Head of caudate nucleus (tissue), 42 donors: ENCODE measurements around the gene CORO2A.

Source experiments
- DNase-seq, 42 donors: peaks; one replicate each; pipeline versions ENCODE4 v3.0.0 to v3.0.0-alpha.2; 2020 to 2021; ENCODE audit warnings: mixed read lengths in 7 of 42
- intact Hi-C: fragments of 100-400 bp; cut with DNase I; formaldehyde crosslinking; loops from one replicate; pipeline ENCODE4 v1.15.0; 2022

Gene CORO2A

DNA sequence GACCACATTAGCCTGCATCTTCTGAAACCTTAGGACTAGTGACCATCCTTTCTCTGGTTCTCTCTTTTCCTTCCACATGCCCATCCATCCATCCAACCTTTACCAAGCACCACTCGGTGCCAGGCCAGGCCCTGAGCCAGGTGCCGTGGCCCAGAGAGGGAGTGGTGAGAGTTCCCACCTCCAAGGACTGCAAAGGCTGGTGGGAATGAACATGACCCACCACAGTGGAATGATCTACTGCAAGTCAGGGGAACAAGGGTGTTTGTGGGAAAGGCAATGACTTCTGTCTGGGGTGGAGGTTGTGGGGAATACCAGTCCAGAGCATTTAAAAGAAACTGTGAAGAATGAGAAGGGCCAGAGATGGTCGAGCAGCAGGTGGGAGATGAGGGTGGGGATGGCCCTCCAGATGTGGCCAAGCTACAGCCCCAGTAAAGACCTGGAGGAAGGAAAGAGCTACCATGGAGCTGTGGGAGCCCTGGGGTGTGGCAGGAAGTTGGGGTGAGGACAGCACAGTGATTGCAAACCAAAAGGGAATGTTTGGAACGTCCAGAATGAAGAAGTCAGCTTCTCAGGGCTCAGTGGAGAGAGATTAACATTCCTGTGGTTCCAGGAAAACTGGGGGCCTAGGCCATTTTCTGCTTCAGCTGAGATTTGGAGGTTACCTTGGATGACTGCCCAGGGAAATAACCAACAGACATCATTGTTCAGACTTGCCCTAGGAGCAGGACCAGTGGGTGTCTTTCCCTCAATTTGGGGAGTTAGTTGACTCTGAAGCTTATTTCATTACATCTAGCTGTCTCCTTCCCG, 30.7 kb upstream of the CORO2A start:
- DNase-seq = no peak
- intact Hi-C loops = no loop called here

DNA sequence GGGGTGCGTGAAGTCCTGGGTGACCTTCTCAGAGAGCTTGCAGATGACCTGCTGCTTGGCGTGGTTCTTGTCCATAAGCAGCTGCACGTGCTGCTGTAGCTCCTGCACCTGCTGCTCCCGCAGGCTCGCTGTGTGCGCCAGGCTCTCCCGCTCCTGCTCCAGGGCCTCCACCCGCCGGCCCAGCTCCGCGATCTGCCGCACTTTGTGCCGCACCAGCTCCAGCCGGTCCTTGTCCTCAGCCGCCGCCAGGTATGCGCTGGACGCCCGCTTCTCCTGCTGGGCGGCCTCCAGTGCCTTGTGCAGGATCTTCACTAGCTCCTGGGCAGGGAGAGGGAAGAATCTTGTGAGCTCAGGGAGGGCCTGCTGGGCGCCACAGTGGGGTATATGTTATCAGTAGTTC, 28.5 kb upstream of the CORO2A start:
- intact Hi-C loops = no loop called here
- no peak for DNase-seq

DNA sequence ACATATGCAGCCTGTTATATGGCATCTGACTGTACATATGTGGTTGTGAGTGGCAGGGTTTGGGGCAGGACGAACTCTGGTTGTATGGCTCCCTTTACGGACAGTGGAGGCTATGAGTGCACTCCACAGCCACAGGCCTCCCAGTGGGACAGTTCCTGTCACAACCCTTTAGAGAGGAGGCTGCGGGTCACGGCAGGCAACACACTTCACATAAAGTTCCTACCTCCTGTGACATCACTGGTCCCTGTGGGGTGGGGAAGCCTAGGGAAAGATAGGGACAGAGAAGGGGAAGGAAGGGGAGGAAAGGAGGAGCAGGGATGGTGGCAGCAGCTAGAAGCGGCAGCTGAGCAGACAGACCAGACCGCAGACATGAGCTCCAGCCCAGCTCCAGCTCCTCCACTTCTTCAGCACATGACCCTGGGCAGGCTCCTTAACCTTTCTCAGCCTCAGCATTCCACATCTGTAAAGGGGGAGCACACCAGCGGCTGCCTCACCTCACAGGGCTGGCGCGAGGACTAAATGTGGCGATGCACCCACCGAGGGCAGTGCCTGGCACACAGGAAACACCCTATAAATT, 27.4 kb upstream of the CORO2A start:
- no peak for DNase-seq
- intact Hi-C loops = no loop called here

DNA sequence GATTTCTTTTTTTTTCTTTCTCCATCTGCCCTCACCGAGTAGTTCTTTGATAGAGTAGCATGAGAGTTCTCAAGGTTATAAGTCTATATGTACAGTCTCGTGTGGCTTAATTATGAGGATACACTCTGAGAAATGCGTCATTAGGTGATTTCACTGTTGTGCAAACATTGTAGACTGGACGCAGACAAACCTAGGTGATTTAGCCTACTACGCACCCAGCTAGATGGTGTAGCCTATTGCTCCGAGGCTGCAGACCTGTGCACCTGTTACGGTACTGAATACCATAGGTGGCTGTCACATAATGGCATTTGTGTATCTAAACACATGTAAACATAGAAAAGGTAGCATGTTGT, 26.9 kb upstream of the CORO2A start:
- DNase-seq = no peak
- intact Hi-C loops = no loop called here

DNA sequence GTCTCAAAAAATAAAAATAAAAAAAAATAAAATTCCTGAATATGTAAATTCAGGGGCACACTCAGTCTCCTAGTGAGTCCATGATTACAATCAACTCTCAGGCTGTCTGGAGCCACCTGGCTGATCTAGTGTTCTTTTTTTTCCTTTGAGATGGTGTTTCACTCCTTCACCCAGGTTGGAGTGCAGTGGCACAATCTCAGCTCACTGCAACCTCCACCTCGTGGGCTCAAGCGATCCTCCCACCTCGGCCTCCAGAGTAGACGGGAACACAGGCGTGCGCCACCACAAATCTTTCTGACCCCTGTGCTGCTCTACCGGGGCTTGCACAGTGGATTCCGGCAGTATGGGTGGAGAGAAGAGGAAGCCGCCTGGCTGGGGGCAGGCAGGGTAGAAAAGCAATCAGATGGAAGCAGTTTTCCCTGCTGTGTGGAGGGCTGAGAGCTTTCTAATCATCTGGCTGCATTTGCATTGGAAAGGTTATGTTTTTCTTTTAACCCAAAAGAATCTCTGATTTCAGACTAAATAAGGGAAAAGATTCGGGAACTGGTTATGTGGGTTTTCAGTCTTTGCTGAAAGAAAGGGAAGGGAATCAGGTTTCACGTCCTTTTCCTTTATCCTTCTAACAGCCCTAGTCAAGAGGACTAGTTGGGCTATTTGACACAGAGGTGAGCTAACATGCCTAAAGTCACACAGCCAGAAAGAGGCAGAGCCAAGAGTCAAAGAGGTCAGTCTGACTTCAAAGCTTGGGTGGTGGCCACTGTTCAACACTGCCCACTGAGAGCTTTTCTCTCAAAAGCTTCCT, 26.3 kb upstream of the CORO2A start:
- intact Hi-C loops = no loop called here
- DNase-seq = no peak

DNA sequence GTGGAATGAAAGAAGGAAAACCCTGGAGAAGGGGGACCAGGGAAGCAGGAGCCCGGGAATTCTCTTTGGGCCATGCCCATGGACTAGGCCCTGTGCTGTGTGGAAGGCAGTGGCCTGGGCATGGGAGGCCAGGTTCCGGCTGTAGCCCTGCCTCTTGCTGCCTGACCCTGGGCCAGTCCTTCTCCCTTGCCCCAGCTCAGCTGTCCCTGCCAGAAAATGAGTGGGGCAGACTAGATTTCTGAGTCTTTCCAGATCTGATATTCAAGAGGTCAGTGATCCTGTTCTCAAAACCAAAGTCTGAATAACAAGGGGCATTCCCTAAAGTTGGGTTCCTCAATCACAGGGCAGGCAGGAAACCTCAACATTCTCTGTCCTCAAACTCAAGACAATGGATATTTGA, 24.8 kb upstream of the CORO2A start:
- intact Hi-C loops = no loop called here
- DNase-seq = no peak

DNA sequence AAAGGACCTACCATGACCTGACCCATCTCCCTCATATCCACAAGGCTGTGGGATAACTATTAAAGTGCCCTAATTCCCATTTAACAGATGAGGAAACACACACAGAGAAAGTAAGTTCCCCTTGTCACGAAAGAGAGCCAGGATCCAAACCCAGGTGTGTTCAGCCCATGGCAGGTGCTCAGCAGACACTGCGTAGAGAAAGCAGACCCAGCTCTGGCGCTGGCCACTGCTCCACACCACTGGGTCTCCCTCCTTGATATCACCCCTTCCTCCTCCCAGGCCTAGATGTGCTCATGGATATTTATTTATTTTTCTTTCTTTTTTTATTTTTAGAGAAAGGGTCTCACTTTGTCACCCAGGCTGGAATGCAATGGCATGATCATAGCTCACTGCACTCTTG, 24.0 kb upstream of the CORO2A start:
- intact Hi-C loops = no loop called here
- no peak for DNase-seq

DNA sequence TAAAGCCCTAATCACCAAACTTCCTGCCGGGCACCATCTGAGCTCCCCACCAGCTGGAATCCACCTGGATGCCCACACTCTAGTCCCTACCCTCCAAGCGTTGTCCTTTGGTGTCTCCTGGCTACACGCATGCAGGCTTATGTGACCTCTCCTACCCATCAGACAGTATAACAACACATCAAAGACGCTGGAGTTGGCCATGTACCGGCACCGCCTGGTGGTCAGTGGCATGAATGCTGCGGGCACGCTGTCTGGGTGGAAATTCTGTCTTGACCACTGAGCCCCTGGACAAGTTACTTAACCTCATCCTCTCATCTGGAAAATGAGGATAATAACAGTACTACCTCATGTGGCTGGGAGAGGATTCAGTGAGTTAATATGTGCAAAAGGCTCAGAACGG, 23.4 kb upstream of the CORO2A start:
- no peak for DNase-seq
- intact Hi-C loops = no loop called here

DNA sequence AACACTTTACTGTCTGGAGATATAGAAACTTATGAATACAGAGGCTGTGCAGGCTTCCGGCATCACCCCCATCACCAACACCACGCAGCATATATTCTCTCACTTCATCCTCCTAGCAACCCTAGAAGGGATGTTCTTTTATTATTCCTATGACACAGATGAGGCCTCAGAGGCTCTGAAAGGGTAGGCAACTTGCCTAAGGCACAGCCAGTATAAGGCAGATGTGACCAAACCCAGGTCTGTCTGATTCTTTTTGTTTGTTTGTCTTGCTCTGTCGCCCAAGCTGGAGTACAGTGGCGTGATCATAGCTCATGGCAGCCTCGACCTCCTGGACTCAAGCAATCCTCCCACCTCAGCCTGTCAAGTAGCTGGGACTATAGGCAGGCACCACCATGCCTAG, 22.8 kb upstream of the CORO2A start:
- intact Hi-C loops = no loop called here
- DNase-seq = no peak

DNA sequence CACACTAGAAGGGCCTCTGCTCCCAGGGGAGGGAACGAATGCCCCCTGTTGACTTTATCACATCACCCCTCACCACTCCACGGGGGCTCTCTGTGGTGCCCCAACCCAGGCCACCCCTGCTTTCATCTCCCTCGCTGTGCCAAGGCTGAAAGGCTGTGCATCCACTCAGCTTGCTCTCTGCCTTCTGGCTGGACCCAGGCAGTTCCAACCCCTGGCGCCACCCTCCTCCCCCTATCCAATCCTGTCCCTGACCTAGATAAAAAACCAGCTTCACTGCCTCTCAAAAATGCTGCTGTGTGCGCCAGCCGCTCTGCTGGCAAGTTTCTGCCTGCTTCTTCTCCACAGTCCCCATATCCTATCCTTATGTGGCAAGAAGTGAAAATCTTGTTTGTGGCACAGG, 22.4 kb upstream of the CORO2A start:
- DNase-seq = peak in 18 of 42 donors; percentile 7 to 50 (median 29)
- intact Hi-C loops = no loop called here

DNA sequence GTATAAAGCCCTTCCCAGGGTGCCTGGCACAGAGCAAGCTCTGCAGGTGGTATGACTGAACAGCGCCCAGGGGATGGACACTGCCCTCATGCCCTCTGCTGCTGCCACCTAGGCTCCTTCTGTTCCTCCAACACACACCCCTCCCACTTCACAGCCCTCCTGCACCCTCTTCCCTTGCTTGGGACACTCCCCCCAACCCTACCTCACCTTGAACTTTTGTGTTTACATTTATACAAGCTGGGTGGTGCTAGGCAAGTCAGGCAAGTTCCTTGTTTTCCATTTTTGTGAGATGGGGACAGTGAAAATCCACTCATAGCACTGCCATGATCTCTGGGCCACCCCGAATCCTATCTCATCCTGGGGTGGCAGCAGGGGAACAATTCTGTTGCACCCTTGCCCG, 18.8 kb upstream of the CORO2A start:
- no peak for DNase-seq
- intact Hi-C loops = no loop called here

DNA sequence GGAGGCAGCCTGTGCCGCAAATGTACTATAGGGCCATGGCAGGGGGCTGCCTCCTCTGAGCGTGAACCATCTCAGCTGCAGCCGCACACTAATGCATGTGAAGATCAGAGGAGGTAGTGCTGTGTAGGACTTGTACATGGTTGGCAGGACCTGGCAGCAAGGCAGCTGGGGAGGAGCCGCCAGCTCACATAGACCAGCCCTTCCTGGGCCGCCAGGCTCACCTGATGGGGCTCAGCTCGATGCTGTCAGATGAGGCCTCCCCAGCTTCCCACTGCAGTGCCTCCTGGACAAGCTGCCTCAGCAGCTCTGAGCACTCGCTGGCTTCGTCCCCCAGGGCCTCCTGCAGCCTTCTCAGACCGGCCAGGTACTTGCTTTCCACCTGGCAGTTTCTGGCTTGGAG, 18.0 kb upstream of the CORO2A start:
- intact Hi-C loops = no loop called here
- DNase-seq = no peak

DNA sequence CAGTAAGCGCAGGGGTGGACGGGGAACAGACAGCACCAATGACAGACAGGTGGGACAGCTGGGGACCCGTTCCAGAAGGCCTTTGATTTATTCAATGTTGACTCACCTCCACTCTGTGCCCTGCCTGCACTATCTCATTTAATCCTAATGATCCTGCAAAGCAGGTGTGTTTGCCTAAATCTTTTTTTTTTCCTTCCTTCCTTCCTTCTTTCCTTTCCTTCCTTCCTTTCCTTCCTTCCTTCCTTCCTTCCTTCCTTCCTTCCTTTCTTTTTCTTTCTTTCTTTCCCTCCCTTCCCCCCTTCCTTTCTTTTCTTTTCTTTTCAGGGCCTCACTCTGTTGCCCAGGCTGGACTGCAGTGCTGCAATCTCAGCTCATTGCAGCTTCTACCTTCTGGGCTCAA, 17.1 kb upstream of the CORO2A start:
- no peak for DNase-seq
- intact Hi-C loops = loop anchor here (5.0 kb wide), 1 partner anchor 53 kb away; no protein-coding TSS in a partner anchor

DNA sequence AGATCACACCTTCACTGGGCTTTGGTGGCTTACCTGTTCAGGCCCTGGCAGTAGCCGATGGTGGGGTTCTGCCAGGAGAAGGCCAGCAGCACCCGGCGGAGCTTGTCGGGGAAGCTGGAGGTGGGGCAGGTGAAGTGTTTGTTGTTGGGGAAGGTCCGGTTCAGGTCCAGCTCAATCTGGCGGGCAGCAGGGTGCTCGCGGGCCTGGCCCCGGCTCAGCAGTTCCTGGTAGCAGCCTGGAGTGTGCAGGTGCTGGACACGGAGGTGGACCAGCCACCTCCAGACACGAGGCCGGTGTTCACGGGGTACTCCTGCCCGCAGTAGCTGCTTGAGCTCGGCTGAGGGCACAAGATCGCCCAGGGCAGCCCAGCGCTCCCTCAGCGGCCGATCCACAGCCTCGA, 16.2 kb upstream of the CORO2A start:
- intact Hi-C loops = loop anchor here (5.0 kb wide), 1 partner anchor 54 kb away; no protein-coding TSS in a partner anchor
- no peak for DNase-seq

DNA sequence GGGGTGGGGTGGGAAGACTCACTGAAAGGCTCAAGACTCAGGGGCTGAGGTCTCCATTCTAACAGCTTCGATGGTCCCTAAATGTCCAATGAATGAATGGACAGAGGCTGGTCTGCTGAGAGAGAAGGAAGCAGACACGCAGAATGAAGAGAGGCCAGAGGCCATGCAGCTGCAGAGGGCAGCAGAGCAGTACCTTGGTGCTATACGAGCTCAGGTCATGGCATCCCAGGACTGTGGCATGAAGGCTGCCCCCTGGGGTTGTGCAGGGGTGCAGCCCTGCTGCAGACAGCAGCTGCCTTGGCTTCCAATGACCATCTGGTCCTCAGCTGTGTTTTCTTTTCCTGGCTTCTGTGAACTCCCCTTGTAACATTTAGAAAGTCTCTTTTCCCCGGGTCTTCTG, 15.2 kb upstream of the CORO2A start:
- no peak for DNase-seq
- intact Hi-C loops = loop anchor here (5.0 kb wide), 1 partner anchor 55 kb away; no protein-coding TSS in a partner anchor

DNA sequence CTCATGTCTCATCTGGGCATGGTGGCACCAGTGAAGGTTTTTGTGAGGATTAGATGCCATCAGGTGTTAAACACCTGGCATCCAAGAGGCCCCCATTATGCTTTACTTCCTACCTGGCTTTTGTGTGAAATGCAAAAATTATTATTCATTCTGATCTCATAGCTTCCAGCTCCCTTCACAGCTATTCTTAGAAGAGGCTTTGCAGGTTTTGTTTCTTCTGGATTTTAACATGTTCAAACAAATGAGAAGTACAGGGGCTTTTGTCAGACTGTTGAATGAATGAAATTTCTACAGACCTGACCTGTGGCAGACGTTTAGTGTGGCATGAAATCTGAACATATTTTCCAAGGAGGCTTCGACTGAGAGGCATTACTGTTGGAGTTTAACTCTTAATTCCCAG, 14.3 kb upstream of the CORO2A start:
- DNase-seq = no peak
- intact Hi-C loops = loop anchor here (5.0 kb wide), 1 partner anchor 56 kb away; no protein-coding TSS in a partner anchor

DNA sequence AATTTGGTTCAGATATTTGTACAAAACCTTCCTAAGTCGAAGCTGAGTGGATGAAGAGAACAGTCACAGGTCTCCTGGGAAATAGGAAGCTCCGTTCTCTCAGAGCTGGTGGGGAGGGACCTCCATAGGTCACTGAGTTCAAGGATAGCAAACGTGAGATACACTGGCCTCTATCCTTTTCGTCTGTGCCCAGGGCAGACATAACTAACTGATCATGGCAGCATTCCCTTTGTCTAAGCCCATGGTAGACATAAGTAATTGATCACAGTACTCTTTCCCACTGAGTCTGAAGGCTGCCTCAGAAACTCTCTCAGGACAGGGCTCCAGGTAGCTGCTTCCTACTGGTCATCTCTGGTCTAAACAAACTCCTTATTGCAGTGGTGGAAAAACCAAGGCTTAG, 12.3 kb upstream of the CORO2A start:
- intact Hi-C loops = loop anchor here (5.0 kb wide), 1 partner anchor 58 kb away; no protein-coding TSS in a partner anchor
- DNase-seq = no peak

DNA sequence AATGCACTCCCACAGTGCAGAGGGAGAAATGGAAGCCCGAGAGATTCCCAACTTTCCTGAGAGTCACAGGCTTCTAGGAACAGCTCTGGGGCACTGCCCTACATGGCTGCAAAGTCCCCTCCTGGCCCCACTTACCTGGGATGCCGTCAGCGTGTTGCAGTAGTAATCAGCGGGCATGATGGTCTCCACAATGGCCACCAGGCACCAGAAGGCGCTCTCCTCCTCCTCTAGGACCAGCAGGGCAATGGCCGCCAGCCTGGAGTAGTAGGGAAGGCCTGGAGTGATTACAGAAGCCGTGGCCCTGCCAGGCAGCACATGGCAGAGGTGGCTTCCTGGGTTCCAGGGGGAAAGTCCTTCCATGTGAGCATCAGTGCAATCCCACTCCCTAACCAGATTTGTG, 10.7 kb upstream of the CORO2A start:
- DNase-seq = no peak
- intact Hi-C loops = no loop called here

DNA sequence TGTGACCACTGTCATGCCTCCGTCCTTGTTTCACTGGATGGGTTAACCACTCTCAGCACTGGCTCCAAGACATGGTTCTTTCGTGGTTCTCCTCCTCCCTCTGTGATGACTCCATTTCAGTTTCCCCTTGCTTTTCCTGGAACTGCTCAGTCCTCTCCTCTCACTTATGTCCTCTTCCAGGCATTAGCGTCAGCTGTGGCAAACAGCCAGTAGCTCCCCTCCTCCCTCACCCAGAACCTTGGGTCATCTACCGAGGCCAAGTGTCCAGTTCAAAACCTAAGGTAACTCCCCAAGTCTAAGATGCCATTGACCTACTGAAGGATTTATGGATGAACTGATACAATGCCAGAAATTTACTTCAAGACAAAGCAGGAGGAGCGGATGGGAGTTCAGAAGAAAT, 9.8 kb upstream of the CORO2A start:
- no peak for DNase-seq
- intact Hi-C loops = no loop called here

DNA sequence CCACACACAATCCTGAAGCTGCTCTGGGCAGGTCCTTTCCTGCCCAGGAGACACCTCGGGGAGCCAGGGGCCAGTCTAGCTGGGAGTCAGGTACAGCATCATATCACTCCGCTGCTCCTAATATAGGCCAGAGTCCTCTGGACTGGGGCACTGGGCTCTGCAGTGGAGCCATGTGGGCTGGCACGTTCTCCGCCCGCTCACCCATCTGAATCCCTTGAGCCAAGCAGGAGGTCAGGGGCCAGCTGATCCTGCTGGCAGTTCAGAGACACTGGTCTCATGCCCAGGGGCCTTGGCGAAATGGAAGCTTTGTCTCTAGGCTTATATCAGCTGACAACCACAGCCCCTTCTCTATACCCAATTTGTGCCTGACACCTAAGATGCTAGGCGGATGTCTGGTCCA, 9.3 kb upstream of the CORO2A start:
- intact Hi-C loops = no loop called here

More for the DNA sequence above, 9.3 kb upstream of the CORO2A start:
- no peak for DNase-seq
